ENCODE data around the gene LTBP3.
A peak's percentile ranks its signal among the peaks of the same experiment; 100 is the strongest.

The LTBP3 gene

DNA sequence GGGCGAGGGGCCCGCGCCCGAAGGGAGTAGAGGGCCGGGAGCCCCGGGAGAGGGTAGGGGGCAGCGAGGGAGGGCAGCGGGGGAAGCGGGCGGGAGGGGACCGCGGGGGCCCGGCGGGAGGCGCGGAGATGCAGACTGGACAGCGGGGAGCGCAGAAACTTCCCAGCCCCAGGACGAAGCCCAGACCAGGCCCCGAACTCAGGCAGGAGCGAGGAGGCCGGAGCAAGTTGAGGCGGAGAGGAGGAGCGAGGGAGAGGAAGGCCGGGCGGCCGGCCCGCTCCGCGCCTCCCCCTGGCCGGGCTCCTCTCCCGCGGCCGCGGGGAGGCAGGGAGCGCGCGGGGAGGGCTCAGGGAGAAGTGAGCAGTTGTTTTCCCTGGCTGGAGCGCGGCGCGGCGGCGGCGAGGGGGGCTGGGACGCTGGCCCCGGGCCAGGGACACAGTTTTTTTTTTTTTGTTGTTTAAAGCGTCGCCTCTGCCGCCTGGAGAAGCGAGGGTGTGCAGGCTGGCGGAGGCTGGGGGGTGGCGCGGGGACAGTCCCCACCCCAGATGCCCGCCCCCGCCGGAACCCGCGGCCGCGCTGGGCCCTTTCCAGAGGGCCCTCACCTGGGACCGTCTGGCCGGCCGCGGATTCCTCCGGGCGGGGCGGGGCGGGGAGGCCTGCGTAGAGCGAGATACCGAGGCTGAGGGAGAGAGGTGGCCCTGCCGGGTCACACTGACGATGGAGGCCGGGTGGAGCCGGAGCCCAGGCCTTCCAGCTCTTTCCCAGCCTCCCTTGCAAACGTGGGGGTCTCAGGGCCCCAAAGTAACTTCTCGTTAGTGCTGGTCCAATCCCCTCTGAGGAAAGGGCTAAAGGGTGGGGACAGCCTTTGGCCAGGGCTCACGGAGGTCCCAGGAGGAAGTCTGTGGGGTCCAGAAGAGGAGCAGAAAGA is at the start of gene LTBP3:
TSS of gene LTBP3 (minus strand) at position 358 of the 928 bp plus-strand sequence. CDS start 400 bp downstream, outside the sequence.
- DNase-seq = peak; percentile 53

DNA sequence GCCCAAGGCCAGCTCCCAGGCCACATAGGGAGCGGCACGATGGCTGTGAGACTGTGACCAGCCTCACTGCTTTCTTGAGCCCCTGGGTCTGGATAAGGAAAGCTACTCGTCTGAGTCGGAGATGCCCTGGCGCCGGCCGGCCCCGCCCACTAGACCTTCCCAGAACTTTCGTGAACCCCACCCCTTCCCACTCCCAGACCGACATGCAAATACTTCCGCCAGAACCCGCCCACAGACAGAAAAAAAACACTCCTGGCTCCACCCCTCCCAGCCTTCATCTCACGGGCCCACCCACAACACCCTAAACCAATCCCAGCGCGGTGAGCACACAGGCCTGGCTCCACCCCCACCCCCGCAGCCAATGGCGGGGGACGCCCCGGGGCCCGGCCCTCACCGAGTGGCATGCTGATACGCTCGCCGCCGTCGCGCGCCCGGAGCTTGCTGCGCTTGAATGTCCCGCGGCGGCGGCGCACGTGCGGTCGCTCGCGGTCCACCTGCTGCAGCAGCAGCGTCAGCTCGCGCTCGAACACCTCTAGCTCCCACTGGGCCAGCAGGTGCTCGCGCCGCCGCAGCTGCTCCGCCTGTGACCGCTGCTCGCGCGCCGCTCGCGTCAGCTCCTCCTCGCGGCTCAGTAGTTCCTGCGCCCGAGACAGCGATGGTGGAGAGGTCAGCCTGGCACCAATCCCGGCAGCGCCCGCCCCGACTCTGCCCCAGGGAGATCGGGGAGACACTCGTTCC is 48.9 kb upstream of the LTBP3 start:
- no peak for DNase-seq

DNA sequence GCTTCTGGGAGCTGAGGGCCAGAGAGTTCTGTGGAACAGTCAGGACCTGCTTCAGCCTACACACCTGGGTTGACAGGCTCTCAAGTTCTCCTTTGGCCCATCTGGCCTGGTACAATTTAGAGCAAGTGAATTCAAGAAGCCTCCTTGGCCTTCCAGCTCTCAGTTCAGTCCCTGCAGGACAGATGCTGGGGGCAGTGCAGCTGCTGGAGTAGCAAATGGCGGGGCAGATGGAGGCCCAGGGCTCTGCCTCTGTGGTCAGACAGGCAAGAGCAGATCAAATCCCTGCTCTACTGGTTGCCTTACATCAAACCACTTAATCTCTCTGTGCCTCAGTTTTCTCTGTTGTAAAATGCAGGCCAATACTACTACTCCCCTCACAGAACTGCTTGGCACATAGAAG is 46.1 kb upstream of the LTBP3 start:
- no peak for DNase-seq

DNA sequence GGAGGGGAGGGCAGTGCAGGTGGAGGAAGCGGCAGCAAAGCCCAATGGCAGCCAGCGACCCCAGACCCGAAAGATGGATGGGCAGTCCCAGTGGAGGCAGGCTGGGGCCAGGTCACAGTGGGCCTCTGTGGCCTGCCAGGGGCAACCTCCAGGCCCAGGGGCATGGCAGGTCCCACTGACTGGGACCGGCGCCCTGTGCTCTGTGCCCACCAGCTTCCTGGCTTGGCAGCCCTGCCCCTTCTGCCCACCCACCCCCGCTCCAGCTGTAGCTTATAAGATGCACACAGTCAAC is 41.7 kb upstream of the LTBP3 start:
- DNase-seq = no peak

DNA sequence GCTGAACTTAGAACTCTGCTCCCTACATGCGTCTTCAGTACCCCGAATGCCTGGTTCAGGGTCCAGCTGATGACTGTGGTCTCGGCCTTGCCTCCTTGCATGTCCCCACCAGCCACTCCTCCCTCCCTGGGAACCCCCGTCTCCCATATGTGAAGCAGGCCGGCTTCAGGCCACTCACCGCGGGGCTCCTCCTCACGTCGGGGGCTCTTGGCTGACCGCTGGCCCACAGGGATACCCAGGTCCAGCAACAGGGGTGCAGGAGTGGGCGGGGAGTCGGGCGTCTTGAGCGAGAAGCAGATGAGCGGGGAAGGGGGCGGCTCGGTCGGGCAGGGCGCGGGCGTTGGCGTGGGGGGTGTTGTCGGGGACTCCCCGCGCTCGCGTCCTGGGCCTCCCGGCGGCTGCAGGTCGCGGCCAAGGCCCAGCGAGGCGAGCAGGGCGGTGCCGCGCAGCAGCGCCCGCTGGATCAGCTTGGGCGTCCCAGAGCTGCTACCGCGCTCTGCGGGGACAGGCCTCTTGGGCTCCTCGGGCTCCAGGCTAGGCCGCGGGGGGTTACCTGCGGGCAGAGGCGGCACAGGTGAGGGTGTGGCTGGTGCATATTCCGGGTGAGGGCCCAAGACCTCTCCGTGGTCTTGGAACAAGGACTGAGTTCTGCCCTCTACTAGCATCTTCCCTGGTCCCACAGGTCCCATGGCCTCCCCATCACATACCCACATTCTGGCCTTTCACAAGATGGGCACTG is 41.2 kb upstream of the LTBP3 start:
- no peak for DNase-seq

GRCh38 chr11:65598258-65598699 is 40.1 kb upstream of the LTBP3 start:
- no peak for DNase-seq

GRCh38 chr11:65596520-65596919 is 38.4 kb upstream of the LTBP3 start:
- DNase-seq = no peak

DNA sequence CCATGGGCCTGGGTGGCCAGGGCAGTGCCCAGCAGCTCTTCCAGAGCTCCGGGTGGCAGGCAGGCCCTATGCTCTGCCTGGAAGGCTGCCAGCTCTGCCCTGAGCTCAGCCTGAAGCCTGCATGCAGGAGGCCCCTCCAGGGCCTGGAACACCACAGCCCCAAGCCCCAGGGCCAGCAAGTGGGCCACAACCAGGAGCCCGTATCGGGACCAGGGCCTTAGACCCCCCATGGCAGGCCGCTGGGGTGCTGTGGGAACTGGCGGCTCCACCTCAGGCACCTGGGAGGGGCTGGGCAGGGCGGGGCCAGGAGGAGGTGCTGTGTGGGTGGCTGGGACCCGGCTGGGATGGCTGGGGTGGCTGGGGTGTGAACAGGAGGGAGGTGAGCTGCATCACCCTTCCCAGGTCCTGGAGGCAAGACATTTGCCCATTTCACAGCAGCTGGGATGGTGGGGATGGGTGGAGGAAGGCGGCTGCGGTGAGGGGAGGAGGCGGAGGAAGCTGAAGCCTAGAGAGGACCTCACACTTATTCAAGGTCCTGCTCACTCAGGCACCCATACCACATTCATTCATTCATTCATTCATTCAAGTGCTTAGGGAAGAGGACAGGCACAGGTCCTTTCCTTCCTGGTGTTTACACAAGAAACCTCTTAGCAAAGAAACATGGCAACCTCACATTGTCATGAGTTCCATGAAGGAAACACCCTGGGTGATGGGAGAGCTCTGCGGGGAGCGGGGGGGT is 37.6 kb upstream of the LTBP3 start, which contains the start of gene KCNK7:
TSS of gene KCNK7 (minus strand) at position 258 of the 739 bp plus-strand sequence. CDS start at position 230, 28 bp downstream.
- no peak for DNase-seq

GRCh38 chr11:65595131-65595530 is 37.0 kb upstream of the LTBP3 start:
- DNase-seq = no peak

DNA sequence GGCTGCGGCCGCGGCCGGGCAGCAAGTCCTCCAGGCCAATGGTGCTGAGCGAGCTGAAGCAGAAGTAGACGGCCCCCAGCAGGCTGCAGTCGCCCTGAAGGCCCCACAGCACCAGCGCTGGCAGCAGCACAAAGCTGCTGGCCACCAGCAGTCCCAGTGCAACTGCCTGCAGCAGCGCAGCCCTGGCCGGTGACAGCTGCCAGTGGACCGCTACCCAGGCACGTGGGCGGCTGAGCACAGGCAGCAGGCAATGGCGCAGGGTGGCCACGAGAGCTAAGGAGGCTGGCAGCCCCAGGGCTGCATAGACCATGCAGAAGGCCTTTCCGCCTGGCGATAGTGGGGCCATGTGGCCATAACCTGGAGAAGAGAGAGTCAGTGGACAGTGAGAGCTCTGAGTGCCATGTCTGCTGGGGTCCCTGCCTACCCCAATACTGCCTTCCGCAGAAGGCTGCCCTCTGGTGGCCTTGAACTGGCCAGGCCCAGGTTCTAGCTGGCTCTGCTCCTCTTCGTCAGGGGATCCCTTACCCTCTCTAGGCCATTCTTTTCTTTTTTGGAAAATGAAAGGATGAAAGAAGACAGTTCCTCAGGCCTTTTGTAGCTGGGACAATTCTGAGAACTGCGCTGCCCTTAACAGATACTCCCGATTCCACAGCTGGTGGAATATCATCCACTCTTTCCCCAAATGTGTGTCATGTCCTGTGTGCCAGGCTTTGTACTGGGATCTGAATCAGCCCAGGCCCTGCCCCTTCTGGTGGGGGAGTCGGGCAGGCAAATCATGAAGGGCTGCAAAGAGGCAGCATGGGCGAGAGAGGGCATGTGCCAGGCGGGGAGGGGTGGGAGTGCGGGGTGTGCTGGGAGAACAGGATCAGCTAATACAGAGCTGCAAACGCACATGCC is 35.6 kb upstream of the LTBP3 start:
- no peak for DNase-seq

DNA sequence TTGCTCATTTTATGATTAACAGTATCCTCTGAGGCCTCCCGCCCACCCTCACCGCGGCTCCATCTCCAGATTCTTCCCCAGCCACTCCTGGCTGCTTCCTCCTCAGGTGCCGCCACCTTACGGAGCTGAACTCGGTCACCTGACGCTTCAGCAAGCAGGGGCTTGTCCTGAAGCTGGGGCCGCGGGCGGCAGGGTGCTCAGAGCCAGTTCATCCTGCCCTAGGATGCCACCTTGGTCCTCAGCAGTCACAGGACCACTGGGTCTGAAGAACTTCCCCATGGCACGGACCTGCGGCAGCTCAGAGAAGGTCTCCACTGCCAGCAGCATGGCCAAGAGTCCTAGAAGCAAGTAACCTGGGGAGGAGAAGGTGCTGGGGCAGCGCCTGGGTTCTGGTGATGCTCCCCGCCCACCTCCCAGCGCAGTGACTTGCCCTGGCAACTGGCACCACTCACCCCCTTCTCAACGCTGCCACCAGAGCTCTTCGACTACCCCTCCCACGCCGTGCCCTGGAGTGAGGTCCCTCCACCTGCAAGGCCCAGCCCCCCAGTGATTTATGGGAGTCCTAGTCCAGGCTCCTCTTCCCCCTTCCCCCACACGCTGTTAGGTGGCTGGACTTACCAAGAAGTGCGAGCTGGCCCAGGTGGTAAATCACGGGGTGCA is 34.8 kb upstream of the LTBP3 start:
- no peak for DNase-seq

- no peak for DNase-seq
Measured at GRCh38 chr11:65591939-65592857, 34.0 kb upstream of the LTBP3 start.

GRCh38 chr11:65590240-65590738 is 32.1 kb upstream of the LTBP3 start:
- DNase-seq = peak; percentile 77

DNA sequence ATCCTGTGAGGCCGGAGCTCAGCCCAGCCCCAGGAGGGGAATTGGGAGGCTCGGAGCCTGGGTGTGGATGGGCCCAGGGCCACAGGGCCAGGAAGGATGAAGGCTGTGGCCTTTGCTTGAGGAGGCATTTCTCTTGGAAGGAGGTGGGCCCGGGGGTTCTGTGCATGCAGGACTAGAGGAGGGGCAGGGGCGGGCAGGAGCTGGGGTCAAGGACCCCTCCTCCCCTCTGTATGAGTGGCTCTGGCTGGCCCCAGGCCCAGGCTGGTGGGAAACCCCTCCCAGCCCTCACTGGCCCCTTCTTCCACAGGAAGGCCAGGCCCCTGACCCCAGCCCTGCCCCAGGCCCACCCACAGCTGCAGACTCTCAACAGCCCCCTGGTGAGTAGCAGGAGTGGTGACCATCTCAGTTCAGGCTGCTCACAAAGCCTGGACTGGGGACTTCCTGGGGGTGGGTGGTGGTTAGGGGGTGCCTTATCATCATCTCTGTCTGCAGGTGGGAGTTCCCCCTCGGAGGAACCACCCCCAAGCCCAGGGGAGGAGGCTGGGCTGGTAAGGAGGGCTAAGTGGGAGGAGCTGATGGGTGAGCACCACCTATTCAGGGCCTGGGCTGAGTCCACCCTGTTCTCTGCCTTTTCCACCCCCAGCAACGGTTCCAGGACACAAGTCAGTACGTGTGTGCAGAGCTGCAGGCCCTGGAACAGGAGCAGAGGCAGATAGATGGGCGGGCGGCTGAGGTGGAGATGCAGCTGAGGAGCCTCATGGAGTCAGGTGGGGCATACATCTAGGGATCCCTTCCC is 31.5 kb upstream of the LTBP3 start:
- no peak for DNase-seq

- peak; percentile 29 for DNase-seq
Measured at GRCh38 chr11:65588199-65589054, 30.3 kb upstream of the LTBP3 start.

DNA sequence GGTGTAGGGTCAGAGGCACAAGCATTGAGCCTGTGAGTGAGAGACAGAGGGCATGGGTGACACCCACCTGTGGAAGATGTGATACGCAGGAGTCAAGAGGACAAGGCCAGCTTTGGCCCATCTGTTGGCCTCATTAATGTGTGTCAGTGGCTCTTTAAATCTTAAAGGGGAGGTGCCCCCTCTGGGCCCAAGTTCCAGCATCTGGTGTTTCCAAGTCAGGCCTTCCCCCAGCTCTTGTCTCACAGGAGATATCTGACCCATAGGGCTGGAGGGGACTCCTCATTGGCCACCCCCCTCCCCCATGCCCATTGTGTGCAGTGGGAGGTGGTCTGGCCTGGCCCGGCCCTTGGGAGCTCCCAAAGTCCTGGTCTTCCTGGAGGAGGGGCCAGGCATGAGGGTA is 28.5 kb upstream of the LTBP3 start:
- no peak for DNase-seq

DNA sequence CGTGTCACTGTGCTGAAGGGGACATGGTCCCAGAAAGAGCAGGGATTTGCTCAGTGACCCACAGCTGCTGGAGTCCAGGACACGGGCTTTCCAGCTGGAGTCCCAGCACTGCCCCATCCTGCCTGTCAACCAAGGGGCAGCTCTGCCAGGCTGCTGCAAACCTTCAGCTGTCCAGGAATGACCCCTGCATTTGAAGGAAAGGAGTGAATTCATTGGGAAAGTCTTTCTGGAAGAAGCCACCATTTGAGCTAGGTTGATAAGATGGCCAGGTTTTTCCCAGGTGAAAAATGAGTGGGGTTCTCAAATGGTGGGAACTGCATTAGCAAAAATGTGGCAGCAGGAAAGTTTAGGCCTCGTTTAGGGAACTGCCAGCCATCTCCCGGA is 28.1 kb upstream of the LTBP3 start:
- no peak for DNase-seq

Measured in NCI-H510A treated with DMSO at 0.1 percent for 48 hours (cell line).